ENCODE results near the gene ATAD3B.
"Not testable (repeated sequence)": the region's sequence is repeated elsewhere in the genome, so short reads cannot be mapped to it uniquely, and the experiment has no call there.

The ATAD3B gene

GRCh38 chr1:1434131-1434823 lies 37.3 kb upstream of the ATAD3B start:
- no peak for DNase-seq (ENCODE audit: low read depth)

- no peak for DNase-seq (ENCODE audit: low read depth)
Observed at GRCh38 chr1:1434824-1435105, 36.8 kb upstream of the ATAD3B start.

- peak; percentile 76 for DNase-seq (ENCODE audit: low read depth)
Observed at GRCh38 chr1:1435106-1435903, 36.3 kb upstream of the ATAD3B start, which contains the start of gene VWA1. Gene VWA1 (plus strand): TSS chr1:1435690. CDS start chr1:1435749, 59 bp downstream.

- no peak for DNase-seq (ENCODE audit: low read depth)
Observed at GRCh38 chr1:1435911-1436629, 35.5 kb upstream of the ATAD3B start.

GRCh38 chr1:1436630-1437032 lies 34.9 kb upstream of the ATAD3B start:
- DNase-seq (ENCODE audit: low read depth): no peak

GRCh38 chr1:1437033-1437903 lies 34.3 kb upstream of the ATAD3B start:
- DNase-seq (ENCODE audit: low read depth): no peak

- DNase-seq (ENCODE audit: low read depth): peak; percentile 95
Observed at GRCh38 chr1:1437904-1438376, 33.6 kb upstream of the ATAD3B start.

- peak; percentile 70 for DNase-seq (ENCODE audit: low read depth)
Observed at GRCh38 chr1:1438531-1439381, 32.8 kb upstream of the ATAD3B start.

GRCh38 chr1:1439546-1440261 lies 31.9 kb upstream of the ATAD3B start:
- DNase-seq (ENCODE audit: low read depth): no peak

- no peak for DNase-seq (ENCODE audit: low read depth)
Observed at GRCh38 chr1:1440262-1441001, 31.1 kb upstream of the ATAD3B start.

GRCh38 chr1:1441002-1441888 lies 30.3 kb upstream of the ATAD3B start:
- no peak for DNase-seq (ENCODE audit: low read depth)

GRCh38 chr1:1442069-1442770 lies 29.3 kb upstream of the ATAD3B start:
- no peak for DNase-seq (ENCODE audit: low read depth)

GRCh38 chr1:1446631-1447030 lies 24.9 kb upstream of the ATAD3B start:
- DNase-seq (ENCODE audit: low read depth): not testable (repeated sequence)

- no peak for DNase-seq (ENCODE audit: low read depth)
Observed at GRCh38 chr1:1449099-1449739, 22.3 kb upstream of the ATAD3B start, which contains the start of gene ATAD3C. Gene ATAD3C (plus strand): TSS chr1:1449689. CDS start chr1:1450684, 995 bp downstream.

GRCh38 chr1:1450616-1451015 lies 20.9 kb upstream of the ATAD3B start:
- DNase-seq (ENCODE audit: low read depth): not testable (repeated sequence)

GRCh38 chr1:1451696-1452364 lies 19.7 kb upstream of the ATAD3B start:
- DNase-seq (ENCODE audit: low read depth): no peak

- DNase-seq (ENCODE audit: low read depth): not testable (repeated sequence)
Observed at GRCh38 chr1:1452365-1452739, 19.2 kb upstream of the ATAD3B start.

Measured in CMK (cell line).